Esophagus muscularis mucosa (tissue), 4 donors: ENCODE results near the gene S100A9. TPM values are rescaled to one million over a fixed set of nuclear protein-coding genes. Genes with fewer than 3 reads are reported as not detected.

Experiments used
- DNase-seq: peaks from one replicate; pipeline ENCODE4 v3.0.0-alpha.2; 2017; ENCODE audit errors: extremely low spot score
- H3K27ac ChIP-seq, 4 donors: fragments of 200-600 bp; sonication (generic); replicated peaks in 1 of 4; 1 replicate in 3 of 4; 2 replicates in 1 of 4; pipeline ENCODE4 v1.5.1; 2016 to 2019; ENCODE audit warnings: mild to moderate bottlenecking in 1 of 4
- H3K27me3 ChIP-seq, 4 donors: fragments of 200-600 bp; sonication (generic); one replicate each; pipeline versions ENCODE4 v1.5.1 to v1.6.0; 2016 to 2019
- H3K36me3 ChIP-seq, 4 donors: fragments of 200-600 bp; sonication (generic); one replicate each; pipeline ENCODE4 v1.5.1; 2016 to 2019
- H3K4me1 ChIP-seq, 4 donors: fragments of 200-600 bp; sonication (generic); one replicate each; pipeline ENCODE4 v1.5.1; 2016 to 2019
- H3K4me3 ChIP-seq, 4 donors: fragments of 200-600 bp; sonication (generic); 1 replicate in 2 of 4; 2 replicates in 2 of 4; pipeline ENCODE4 v1.5.1; 2016 to 2019; ENCODE audit warnings: mild to moderate bottlenecking in 4 of 4, moderate library complexity in 1 of 4
- H3K9me3 ChIP-seq, 4 donors: fragments of 200-600 bp; sonication (generic); 1 replicate in 3 of 4; 2 replicates in 1 of 4; pipeline ENCODE4 v1.5.1; 2016 to 2019
- CTCF ChIP-seq, 3 experiments: fragments of 200-600 bp in 2 of 3; fragments of 450-650 bp in 1 of 3; sonication (generic) in 2 of 3; IDR thresholded peaks; one replicate each; pipeline ENCODE4 v1.5.1; 2017 to 2019; ENCODE audit warnings: antibody characterized with exemption in 3 of 3, mild to moderate bottlenecking in 2 of 3, moderate library complexity in 1 of 3
- EP300 ChIP-seq: sonication (generic); formaldehyde crosslinking; IDR thresholded peaks from one replicate; pipeline ENCODE4 v1.6.1; 2017; ENCODE audit warnings: antibody characterized with exemption
- POLR2A ChIP-seq: fragments of 450-650 bp; IDR thresholded peaks from one replicate; pipeline ENCODE4 v1.6.1; 2017; ENCODE audit warnings: antibody characterized with exemption, moderate library complexity, mild to moderate bottlenecking, low read depth
- POLR2AphosphoS5 ChIP-seq, 2 donors: sonication (generic); formaldehyde crosslinking; IDR thresholded peaks; one replicate each; pipeline ENCODE4 v1.6.1; 2017; ENCODE audit warnings: antibody characterized with exemption in 2 of 2
- WGBS: methylation state at CpG from one replicate; pipeline ENCODE4 v1.1.5; 2018; 5-methylcytosine and 5-hydroxymethylcytosine counted together
- intact Hi-C: fragments of 100-400 bp; cut with DNase I; formaldehyde crosslinking; loops from one replicate; pipeline ENCODE4 v1.15.1; 2023
- total RNA-seq, 4 donors: library from RNA; depleted of rRNA; stranded (reverse); fragments of >200 nt; gene quantifications; one replicate each; pipeline versions ENCODE4 v1.1.0 to v1.2.1, GENCODE V29; 2016

Gene S100A9
- total RNA-seq, 4 donors from 2014 or later: 61.2 to 845 (median 119) TPM

- no peaks in the 10 kb centered on the region for H3K36me3 ChIP-seq
Observed at GRCh38 chr1:153392258-153392657, 34.6 kb downstream of the S100A9 start.

GRCh38 chr1:153392822-153393221, 35.2 kb downstream of the S100A9 start:
- H3K27me3 ChIP-seq: peaks cover 0 to 35% (median 0%) of the 10 kb centered on the region in 4 donors
- H3K9me3 ChIP-seq: no peaks in the 10 kb centered on the region
- H3K4me1 ChIP-seq: no peaks in the 10 kb centered on the region
- no peak overlapping the region for H3K27ac ChIP-seq
- WGBS: 90% methylated on average over 3 of the region's 3 CpGs
- no peak overlapping the region for H3K4me3 ChIP-seq
- intact Hi-C loops: no loop called here
- TF ChIP-seq POLR2AphosphoS5 (IDR thresholded peaks at IDR 0.05) (no peak), CTCF (IDR thresholded peaks at IDR 0.05) (no peak), EP300 (no peak), POLR2A (no peak)
- H3K36me3 ChIP-seq: no peaks in the 10 kb centered on the region
- DNase-seq: no peak

More at GRCh38 chr1:153392258-153392657, 34.6 kb downstream of the S100A9 start:
- DNase-seq: no peak
- H3K27me3 ChIP-seq: peaks cover 0 to 29% (median 0%) of the 10 kb centered on the region in 4 donors
- no peak overlapping the region for H3K4me3 ChIP-seq
- H3K27ac ChIP-seq: no peak overlapping the region
- intact Hi-C loops: no loop called here
- TF ChIP-seq POLR2A: no peak
- no peak for TF ChIP-seq POLR2AphosphoS5 (IDR thresholded peaks at IDR 0.05)
- TF ChIP-seq EP300: no peak
- no peak for TF ChIP-seq CTCF (IDR thresholded peaks at IDR 0.05)
- H3K9me3 ChIP-seq: no peaks in the 10 kb centered on the region
- H3K4me1 ChIP-seq: no peaks in the 10 kb centered on the region
- WGBS: 61% methylated on average over 3 of the region's 3 CpGs

- no peak for DNase-seq
- Histone ChIP-seq H3K36me3 (no peaks in the 10 kb centered on the region), H3K4me1 (no peaks in the 10 kb centered on the region), H3K4me3 (no peak overlapping the region), H3K27me3 (peaks cover 0 to 45% (median 0%) of the 10 kb centered on the region in 4 donors), H3K27ac (no peak overlapping the region), H3K9me3 (no peaks in the 10 kb centered on the region)
- TF ChIP-seq CTCF (IDR thresholded peaks at IDR 0.05) (no peak), POLR2AphosphoS5 (IDR thresholded peaks at IDR 0.05) (no peak), POLR2A (no peak), EP300 (no peak)
- 80% methylated on average over 5 of the region's 6 CpGs for WGBS
- intact Hi-C loops: no loop called here
Observed at GRCh38 chr1:153393926-153394325, 36.3 kb downstream of the S100A9 start.

GRCh38 chr1:153394391-153394790, 36.7 kb downstream of the S100A9 start:
- intact Hi-C loops: no loop called here
- WGBS: 68% methylated on average over 4 of the region's 5 CpGs
- H3K9me3 ChIP-seq: no peaks in the 10 kb centered on the region

More at GRCh38 chr1:153394391-153394790, 36.7 kb downstream of the S100A9 start:
- Histone ChIP-seq H3K27ac (no peak overlapping the region), H3K36me3 (no peaks in the 10 kb centered on the region), H3K4me3 (no peak overlapping the region), H3K4me1 (no peaks in the 10 kb centered on the region), H3K27me3 (peaks cover 0 to 49% (median 0%) of the 10 kb centered on the region in 4 donors)
- no peak for DNase-seq
- TF ChIP-seq CTCF (IDR thresholded peaks at IDR 0.05) (no peak), POLR2A (no peak), EP300 (no peak), POLR2AphosphoS5 (IDR thresholded peaks at IDR 0.05) (no peak)
